ENCODE measurements around the gene C5orf15. TPM values are rescaled to one million over a fixed set of nuclear protein-coding genes. Genes with fewer than 3 reads are reported as not detected.

The C5orf15 gene
- total RNA-seq, result 41.4 and 46.8 TPM in 2 replicates

GRCh38 chr5:133968204-133968980 is at the start of gene C5orf15:
Gene C5orf15 (minus strand): TSS chr5:133968625. CDS start chr5:133968584, 41 bp downstream.

GRCh38 chr5:134004626-134005416 is 36.4 kb upstream of the C5orf15 start, which contains the start of gene VDAC1:
Gene VDAC1 (minus strand): TSS chr5:134004975. CDS start chr5:133993012, 11,963 bp downstream.

Other genes starting within 250 kb of the C5orf15 start
- 293 and 373 TPM in 2 replicates for gene VDAC1, start 36.4 kb upstream of the C5orf15 start, total RNA-seq
- 0.28 and 0.55 TPM in 2 replicates for gene TCF7, start 146.1 kb upstream of the C5orf15 start, total RNA-seq
- 233 and 320 TPM in 2 replicates for gene SKP1, start 208.3 kb upstream of the C5orf15 start, total RNA-seq

Measured in smooth muscle cell of bladder (primary cell).